GM19395 (cell line): ENCODE measurements around the gene POTEM.
"Not testable (repeated sequence)": the region's sequence is repeated elsewhere in the genome, so short reads cannot be mapped to it uniquely, and the experiment has no call there.

Source experiments
- ATAC-seq: cut with Tn5 transposase; IDR thresholded peaks from one replicate; pipeline ENCODE4 v1.9.1; 2021; ENCODE audit warnings: mild to moderate bottlenecking, moderate library complexity; ENCODE audit not compliant: unreplicated experiment

Gene POTEM

GRCh38 chr14:18967134-18967533 is at the start of gene POTEM:
POTEM (plus strand) TSS chr14:18967434; CDS start chr14:18967486, 52 bp downstream.
- not testable (repeated sequence) for ATAC-seq

- ATAC-seq = not testable (repeated sequence)
Measured at GRCh38 chr14:18918345-18918744, 48.9 kb upstream of the POTEM start.

- not testable (repeated sequence) for ATAC-seq
Measured at GRCh38 chr14:18920052-18920451, 47.2 kb upstream of the POTEM start.

DNA sequence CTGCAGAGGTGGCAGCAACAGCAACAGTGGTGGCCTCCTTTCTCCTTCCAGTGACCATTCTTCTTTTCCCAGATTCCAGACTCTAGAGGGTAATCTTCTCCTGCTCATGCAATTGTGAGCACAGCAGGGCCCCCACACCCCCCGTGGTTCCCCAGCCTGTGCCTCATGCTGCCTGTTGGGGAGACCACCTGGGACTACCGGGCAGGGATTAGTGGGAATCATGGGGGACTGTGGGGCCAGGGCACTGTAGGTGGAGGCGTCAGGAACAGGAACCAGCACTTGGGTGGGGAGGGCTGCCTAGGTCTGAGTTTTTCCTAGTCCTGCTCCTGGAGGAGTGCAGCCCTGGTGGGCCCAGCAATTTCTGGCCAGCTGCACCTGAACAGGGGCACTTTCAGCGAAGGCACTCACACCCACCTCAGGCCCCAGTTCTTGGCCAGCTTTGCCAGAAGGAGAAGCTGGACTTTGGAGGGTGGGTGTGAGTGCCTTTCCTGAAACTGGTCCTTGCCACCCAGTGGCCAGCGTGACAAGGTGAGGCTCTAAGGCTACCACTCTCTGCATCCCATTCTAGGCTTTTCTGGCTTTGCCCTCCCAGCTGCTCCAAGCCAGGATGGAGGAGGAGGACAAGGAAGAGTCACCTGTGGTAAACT is 46.1 kb upstream of the POTEM start:
- ATAC-seq = not testable (repeated sequence)

DNA sequence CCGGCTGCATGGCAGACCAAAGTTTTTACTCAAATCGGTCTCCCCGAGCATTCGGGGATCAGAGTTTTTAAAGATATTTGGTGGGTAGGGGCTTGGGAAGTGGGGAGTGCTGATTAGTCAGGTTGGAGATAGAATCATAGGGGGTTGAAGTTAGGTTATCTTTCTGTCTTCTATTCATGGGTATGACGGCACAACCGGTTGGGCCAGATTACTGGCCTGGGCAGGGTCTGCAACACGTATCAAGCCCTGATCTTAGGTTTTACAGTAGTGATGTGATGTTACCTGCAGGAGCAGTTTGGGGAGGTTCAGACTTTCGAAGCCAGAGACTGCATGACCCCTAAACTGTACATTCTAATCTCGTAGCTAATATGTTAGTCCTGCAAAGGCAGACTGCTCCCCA is 30.4 kb upstream of the POTEM start:
- not testable (repeated sequence) for ATAC-seq

DNA sequence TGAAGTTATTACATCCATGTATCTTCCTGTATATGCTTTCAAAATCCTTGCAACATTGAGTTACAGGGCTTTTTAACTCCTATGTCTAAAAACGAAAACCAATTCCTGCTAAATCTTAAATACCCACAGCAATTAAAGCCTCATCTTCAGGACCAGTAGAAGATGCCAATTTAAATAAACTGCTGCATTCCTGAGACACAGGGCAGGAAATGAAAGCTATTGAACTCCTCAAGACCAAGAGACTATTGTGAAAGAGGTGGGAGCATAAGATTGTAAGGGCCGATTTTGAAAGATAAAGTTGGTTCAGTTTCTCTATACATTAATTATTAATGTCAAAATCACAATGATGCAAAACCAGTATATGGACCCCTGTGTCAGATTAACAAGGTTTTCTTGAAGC is 28.5 kb upstream of the POTEM start:
- not testable (repeated sequence) for ATAC-seq

DNA sequence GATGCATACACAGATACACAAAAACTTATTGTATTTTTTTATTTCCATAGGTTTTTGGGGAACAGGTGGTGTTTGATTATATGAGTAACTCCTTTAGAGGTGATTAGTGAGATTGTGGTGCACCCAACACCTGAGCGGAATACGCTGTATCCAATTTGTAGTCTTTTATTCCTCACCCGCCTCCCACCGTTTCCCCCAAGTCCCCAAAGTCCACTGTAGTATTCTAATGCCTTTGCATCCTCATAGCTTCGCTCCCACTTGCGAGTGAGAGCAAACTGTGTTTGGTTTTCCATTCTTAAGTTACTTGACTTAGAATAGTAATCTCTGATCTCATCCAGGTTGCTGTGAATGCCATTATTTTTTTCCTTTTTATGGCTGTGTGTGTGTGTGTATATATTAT is 17.3 kb upstream of the POTEM start:
- ATAC-seq = not testable (repeated sequence)

GRCh38 chr14:18953085-18953484 is 14.1 kb upstream of the POTEM start:
- not testable (repeated sequence) for ATAC-seq

GRCh38 chr14:18955816-18956215 is 11.4 kb upstream of the POTEM start:
- not testable (repeated sequence) for ATAC-seq

- not testable (repeated sequence) for ATAC-seq
Measured at GRCh38 chr14:18961576-18961975, 5.7 kb upstream of the POTEM start.

DNA sequence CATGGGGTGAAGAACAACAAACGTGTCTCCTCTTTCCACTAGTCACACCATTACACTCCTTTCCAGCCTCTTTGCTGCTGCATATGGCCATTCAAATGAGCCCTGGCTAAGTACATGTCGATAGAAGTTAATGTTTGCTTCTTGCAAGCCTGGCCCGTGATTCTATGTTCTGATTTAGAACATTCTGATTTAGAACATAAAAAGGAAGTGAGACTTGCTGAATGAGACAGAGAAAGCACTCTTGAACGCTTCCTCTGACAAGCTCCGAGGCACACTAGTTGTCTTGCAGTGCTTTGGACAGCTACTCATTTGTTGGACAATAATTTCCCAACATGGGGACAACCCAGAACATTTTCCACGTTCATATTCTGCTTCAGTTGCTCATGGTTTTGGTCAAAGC is 5.1 kb upstream of the POTEM start:
- peak; percentile 82 for ATAC-seq

DNA sequence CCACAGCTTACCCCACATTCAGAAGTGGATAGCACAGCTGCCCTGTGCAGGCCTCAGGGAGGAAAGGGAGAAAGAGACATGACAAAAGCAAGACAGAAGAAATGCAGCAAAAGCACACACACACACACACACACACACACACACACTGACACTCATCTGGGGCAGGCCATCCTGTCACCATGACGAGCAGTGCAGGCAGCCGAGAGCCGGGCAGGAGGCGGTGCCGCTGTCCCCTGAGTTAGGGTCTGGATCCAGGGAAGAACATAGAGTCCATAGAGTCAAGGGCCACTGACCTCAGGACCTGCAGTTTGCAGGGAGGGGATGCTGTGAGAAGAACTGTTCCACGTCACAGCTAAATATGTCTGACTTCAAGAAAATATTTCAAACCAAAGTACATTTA is 4.0 kb upstream of the POTEM start:
- not testable (repeated sequence) for ATAC-seq

- not testable (repeated sequence) for ATAC-seq
Measured at GRCh38 chr14:18964878-18965277, 2.4 kb upstream of the POTEM start.

- not testable (repeated sequence) for ATAC-seq
Measured at GRCh38 chr14:19002566-19002965, 35.3 kb downstream of the POTEM start.

- not testable (repeated sequence) for ATAC-seq
Measured at GRCh38 chr14:19006490-19006889, 39.3 kb downstream of the POTEM start.

DNA sequence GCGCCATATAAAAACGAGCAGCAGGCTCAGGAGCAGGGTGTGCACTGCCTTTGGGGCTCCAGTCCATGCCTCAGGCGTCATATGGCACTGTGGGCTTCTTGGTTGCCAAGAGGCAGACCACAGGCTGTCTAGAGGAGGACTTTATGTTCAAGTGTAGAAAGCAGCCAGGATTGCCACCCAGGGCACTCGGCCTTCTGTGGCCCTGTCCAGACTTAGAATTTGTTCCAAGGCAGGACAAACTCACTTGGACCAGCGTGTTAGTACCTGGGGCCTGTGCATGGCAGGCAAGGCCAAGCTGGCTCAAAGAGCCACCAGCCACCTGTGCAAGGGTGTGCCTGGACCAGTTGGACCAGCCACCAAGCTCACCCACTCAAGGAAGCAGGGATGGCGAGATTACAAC is 40.4 kb downstream of the POTEM start:
- not testable (repeated sequence) for ATAC-seq

DNA sequence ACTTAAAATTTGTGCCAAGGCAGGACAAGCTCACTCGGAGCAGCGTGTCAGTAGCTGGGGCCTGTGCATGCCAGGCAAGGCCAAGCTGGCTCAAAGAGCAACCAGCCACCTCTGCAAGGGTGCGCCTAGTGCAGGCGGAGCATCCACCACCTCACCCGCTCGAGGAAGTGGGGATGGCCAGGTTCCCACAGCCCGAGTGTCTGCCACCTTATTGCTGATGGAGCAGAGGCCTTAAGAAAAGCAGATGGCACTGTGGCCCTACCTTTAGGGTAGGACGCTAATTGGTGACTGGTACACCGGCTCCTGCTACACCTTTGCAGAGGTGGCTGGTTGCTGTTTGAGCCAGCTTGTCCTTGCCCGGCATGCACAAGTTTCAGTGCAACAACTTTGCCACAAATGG is 43.8 kb downstream of the POTEM start:
- not testable (repeated sequence) for ATAC-seq

DNA sequence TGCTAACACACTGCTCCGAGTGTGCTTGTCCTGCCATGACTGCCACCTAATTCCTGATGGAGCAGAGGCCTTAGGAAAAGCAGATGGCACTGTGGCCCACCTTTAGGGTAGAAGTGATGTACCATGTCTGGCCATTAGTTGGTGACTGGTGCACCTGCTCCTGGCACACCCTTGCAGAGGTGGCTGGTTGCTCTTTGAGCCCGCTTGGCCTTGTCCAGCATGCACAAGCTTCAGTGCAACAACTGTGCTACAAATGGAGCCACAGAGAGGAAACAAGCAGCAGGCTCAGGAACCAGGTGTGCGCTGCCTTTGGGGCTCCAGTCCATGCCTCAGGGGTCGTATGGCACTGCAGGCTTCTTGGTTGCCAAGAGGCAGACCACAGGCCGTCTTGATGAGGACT is 44.5 kb downstream of the POTEM start:
- ATAC-seq = not testable (repeated sequence)

GRCh38 chr14:19015185-19015584 is 48.0 kb downstream of the POTEM start:
- ATAC-seq = not testable (repeated sequence)

GRCh38 chr14:19025080-19025589 is 57.9 kb downstream of the POTEM start:
- not testable (repeated sequence) for ATAC-seq

DNA sequence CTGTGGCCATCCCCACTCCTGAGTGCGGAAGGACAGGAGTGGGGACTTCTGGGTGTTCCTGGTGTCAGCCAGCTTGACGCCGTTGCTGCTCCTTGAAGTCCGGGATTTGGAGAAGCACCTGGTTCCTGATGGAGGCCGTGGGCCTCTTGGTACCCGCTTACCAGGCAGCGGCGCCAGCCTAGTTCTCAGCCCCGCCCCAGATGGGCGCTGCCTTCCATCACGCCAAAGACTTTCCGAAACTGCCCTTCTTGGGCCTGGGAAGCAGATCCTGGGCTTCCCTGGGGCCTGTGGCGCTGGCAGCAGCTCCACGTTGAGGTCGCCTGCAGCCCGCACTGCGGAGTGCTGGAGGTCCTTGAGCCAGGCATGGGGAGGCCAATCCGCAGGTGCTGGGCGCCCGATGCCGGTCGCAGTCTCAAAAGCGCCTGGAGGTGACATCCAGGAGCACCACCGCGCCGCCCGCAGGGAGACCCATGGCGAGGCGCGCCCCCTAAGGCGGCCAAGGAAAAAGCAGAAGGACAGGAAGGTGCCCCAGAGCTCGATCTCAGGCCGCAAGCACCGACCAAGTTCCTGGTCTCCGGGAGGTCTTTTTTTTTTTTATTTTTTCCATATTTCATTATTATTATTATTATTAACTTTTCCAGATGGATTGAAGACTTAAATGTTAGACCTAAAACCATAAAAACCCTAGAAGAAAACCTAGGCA is 59.6 kb downstream of the POTEM start:
- ATAC-seq = not testable (repeated sequence)

GRCh38 chr14:19027895-19028294 is 60.7 kb downstream of the POTEM start:
- ATAC-seq = not testable (repeated sequence)
